ENCODE data around the gene DENND2A. TPM values are rescaled to one million over a fixed set of nuclear protein-coding genes. Genes with fewer than 3 reads are reported as not detected.

Gene DENND2A
- total and polyA plus RNA-seq, 4 donors, result 1.2 to 7.4 (median 2.3) TPM

DNA sequence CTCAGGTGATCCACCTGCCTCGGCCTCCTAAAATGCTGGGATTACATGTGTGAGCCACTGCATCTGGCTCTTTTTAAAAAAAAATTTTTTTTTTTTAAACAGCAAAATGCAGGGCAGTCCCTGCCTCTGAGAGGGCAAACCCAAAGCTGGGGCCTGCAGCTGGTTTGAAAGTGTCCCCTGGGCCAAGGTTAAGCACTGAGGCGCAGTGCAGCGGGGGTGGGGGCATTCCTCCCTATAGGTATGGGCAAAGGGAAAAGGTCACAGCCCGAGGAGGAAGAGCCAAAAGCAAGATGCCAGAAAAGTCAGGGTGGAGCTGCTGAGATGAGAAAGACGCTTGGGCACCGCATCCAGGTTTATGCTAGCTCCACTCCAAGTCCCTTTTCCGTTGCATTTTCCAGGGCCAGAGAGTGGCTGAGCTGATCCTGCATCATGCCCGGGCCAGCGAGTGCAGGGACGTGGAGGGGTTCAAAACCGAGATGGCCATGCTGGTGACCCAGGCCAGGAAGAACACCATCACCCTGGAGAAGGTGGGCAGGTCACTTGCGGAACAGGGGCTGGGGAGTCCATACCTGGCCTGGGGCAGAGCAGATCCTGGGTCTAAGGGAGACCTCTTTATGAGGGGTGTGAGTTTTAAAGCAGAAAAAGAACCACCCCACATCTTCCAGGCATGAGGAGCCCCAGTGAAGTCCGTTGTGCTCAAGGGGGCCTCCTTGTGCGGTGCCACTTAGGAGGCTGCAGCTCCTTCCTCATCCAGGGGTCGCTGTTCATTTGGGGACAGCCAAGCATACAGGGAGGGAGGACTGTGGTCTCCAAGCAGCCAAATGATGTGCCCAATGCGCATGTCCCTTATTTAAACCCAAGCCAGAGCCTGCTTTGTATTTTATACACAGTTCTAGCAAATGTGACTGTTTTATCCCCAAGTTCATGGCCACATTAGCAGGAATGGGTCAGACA lies 48.9 kb upstream of the DENND2A start:
- Histone ChIP-seq H3K4me1 (ENCODE audit: control insufficient read depth in 4 of 4, insufficient read depth in 4 of 4, low read length in 3 of 4) (peaks cover 0 to 6% (median 3%) of the 10 kb centered on the region in 4 donors), H3K9me3 (ENCODE audit: control insufficient read depth in 4 of 4, low read length in 3 of 4) (no peaks in the 10 kb centered on the region), H3K36me3 (ENCODE audit: control insufficient read depth in 4 of 4, insufficient read depth in 3 of 4, low read depth in 1 of 4, low read length in 3 of 4) (peaks cover 0 to 3% (median 3%) of the 10 kb centered on the region in 4 donors), H3K27ac (ENCODE audit: low read depth in 1 of 2, low read length in 2 of 2) (no peak overlapping the region), H3K4me3 (ENCODE audit: low read depth in 1 of 3, low read length in 3 of 3) (no peak overlapping the region), H3K9ac (ENCODE audit: low read depth in 1 of 2, low read length in 2 of 2) (no peak overlapping the region), H3K27me3 (ENCODE audit: control insufficient read depth in 4 of 4, insufficient read depth in 4 of 4, low read length in 3 of 4) (no peaks in the 10 kb centered on the region)
- DNase-seq (ENCODE audit: low spot score), result no peak
- TF ChIP-seq ATF3 (IDR thresholded peaks at IDR 0.05) (no peak), RAD21 (IDR thresholded peaks at IDR 0.05) (no peak), REST (IDR thresholded peaks at IDR 0.05) (no peak), EGR1 (IDR thresholded peaks at IDR 0.05; ENCODE audit: low read depth in 2 of 2) (no peak), GABPA (IDR thresholded peaks at IDR 0.05 in 1 of 2, conservative IDR thresholded peaks at IDR 0.05 in 1 of 2) (no peak), NR2F2 (IDR thresholded peaks at IDR 0.05) (no peak), CTCF (IDR thresholded peaks at IDR 0.05; ENCODE audit: low read depth, low read length, missing input control) (no peak), FOXA1 (IDR thresholded peaks at IDR 0.05) (no peak), YY1 (IDR thresholded peaks at IDR 0.05) (no peak), JUND (IDR thresholded peaks at IDR 0.05) (no peak), RXRA (IDR thresholded peaks at IDR 0.05) (no peak), HNF4A (conservative IDR thresholded peaks at IDR 0.05) (no peak), TAF1 (conservative IDR thresholded peaks at IDR 0.05) (no peak), SP1 (IDR thresholded peaks at IDR 0.05) (no peak), HNF4G (IDR thresholded peaks at IDR 0.05) (no peak), MAX (IDR thresholded peaks at IDR 0.05) (no peak), FOXA2 (IDR thresholded peaks at IDR 0.05) (no peak)
- TF ChIP-seq, protein P1, sequence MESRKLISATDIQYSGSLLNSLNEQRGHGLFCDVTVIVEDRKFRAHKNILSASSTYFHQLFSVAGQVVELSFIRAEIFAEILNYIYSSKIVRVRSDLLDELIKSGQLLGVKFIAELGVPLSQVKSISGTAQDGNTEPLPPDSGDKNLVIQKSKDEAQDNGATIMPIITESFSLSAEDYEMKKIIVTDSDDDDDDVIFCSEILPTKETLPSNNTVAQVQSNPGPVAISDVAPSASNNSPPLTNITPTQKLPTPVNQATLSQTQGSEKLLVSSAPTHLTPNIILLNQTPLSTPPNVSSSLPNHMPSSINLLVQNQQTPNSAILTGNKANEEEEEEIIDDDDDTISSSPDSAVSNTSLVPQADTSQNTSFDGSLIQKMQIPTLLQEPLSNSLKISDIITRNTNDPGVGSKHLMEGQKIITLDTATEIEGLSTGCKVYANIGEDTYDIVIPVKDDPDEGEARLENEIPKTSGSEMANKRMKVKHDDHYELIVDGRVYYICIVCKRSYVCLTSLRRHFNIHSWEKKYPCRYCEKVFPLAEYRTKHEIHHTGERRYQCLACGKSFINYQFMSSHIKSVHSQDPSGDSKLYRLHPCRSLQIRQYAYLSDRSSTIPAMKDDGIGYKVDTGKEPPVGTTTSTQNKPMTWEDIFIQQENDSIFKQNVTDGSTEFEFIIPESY (IDR thresholded peaks at IDR 0.05), result no peak
- 97% methylated on average over 16 of the region's 16 CpGs for WGBS

Data from liver (tissue), 9 donors.